GM12874 (cell line): Measurements from ENCODE around the gene FAM53B.

Experiments used
- TF ChIP-seq, protein P1 (sequence below): IDR thresholded peaks from 2 replicates; pipeline ENCODE4 v1.5.1; 2011; ENCODE audit warnings: low read depth, mild to moderate bottlenecking, control low read depth, low read length, moderate library complexity; ENCODE audit not compliant: insufficient read depth

FAM53B gene

GRCh38 chr10:124606822-124607221 lies 137.4 kb downstream of the FAM53B start:
- TF ChIP-seq, protein P1, sequence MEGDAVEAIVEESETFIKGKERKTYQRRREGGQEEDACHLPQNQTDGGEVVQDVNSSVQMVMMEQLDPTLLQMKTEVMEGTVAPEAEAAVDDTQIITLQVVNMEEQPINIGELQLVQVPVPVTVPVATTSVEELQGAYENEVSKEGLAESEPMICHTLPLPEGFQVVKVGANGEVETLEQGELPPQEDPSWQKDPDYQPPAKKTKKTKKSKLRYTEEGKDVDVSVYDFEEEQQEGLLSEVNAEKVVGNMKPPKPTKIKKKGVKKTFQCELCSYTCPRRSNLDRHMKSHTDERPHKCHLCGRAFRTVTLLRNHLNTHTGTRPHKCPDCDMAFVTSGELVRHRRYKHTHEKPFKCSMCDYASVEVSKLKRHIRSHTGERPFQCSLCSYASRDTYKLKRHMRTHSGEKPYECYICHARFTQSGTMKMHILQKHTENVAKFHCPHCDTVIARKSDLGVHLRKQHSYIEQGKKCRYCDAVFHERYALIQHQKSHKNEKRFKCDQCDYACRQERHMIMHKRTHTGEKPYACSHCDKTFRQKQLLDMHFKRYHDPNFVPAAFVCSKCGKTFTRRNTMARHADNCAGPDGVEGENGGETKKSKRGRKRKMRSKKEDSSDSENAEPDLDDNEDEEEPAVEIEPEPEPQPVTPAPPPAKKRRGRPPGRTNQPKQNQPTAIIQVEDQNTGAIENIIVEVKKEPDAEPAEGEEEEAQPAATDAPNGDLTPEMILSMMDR, result no peak

- TF ChIP-seq, protein P1, result no peak
These were observed 138.0 kb downstream of the FAM53B start for GRCh38 chr10:124605856-124606812.

DNA sequence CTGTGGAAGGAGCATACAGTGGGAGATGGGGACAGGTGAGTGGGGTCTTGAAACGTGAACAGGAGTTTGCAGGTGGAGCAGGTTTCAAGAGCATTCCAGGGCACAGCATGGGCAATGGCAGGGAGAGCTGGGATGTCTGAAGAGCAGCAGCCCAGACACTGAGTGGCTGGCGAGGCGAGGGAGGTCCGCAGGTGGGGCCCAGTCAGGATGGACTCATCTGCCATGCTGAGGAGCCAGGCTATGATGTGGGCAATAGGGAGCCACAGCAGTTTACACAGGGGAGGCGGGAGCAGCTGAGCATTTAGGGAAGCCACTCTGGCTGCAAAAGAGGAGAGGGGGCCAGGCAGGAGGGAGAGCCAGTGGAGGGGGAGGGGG lies 138.7 kb downstream of the FAM53B start:
- TF ChIP-seq, protein P1, result no peak

DNA sequence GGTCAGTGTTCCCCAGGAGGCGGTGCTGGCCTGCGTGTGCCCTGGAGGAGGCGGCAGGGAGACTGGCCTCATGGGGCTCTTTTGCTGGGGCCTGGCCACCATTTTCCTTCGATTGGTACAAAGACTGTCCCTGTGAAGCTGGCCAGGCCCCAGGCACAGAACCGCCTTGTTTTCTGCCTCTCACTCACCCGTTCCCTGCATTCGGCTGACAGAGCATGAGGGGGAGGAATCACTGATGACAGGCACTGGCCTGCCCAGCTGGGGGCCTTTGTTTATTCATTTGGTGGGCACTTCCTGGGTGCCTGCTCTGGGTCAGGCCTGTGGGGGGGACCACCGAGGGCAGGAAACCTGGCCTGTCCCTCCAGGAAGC lies 139.2 kb downstream of the FAM53B start:
- TF ChIP-seq, protein P1, result no peak

DNA sequence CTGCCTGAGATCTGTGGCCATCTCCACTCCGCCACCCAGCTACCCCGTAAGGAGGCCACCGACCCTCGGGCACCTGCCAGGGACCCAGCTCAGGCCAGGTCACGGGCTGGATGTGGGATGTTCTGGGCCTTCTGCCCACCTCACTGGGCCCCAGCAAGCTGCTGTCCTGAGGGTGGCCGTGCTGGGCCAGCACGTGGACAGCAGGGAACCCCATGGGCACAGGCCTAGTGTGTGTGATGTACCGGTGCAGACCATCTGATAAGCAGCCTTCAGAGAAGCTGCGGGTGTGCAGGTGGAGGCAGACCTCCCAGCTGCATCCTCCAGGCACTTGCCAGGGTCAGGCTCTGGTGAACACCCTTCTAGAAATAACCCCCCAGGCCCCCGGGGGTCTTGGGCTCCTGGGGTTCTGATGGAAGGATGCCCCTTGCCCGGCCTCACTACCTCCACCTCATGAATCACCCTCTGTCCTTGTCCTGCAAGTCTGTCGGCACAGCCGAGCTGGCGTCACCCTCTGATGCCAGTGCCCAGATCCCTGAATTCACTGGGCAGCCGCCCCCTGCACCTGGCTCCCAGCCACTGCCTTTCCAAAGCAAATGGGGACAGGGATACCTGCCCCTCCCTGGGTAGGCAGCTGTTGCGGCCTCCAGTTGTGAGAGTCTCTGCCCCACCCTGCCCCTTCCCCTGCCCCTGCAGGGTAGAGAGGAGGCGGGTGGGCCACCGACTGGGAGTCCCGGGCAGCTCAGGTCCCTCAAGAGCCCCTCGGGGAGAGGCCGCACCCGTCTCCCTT lies 139.8 kb downstream of the FAM53B start:
- TF ChIP-seq, protein P1, result no peak

DNA sequence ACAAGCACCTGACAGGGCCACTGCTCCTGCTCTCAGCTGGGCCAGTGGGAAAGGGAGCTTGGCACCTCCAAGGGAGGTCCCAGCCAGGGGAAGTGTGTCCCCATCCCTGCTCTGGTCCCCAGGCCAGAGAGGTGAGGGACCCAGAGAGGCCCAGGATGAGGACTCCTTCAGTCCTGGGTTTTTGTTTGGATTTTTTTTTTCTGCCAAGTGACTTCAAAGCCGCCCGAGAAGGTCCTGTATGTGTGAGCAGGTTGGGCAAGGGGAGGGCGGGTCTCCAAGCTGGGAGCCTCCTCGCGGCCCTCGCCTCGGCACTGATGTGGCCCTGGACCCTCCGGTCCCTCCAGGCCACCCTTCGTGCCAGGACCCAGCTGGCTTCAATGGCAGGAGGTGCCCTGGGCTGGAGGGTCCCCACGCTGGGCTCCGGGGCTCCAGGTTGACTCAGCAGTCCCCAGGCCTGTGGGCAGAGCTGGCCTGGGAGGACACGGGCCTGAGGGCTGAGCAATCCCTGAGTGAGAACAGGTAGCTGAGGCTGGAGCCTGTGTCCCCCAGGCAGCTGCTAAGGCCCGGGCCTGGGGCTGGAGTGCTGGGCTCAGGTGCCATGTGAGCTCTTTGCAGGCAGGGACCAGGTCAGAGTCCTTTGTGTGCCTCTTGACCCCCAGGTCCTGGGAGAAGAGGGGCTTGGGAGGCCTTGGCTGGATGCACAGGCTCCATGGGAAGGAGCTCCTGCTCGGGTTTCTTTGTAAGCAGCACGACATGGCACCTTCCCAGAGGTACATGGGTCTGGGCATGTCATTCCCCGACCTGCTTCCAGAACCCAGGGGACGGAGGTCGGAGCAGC lies 140.6 kb downstream of the FAM53B start:
- TF ChIP-seq, protein P1, result no peak
